ENCODE results near the gene DAAM1.
A peak's percentile ranks its signal among the peaks of the same experiment; 100 is the strongest.

The DAAM1 gene

DNA sequence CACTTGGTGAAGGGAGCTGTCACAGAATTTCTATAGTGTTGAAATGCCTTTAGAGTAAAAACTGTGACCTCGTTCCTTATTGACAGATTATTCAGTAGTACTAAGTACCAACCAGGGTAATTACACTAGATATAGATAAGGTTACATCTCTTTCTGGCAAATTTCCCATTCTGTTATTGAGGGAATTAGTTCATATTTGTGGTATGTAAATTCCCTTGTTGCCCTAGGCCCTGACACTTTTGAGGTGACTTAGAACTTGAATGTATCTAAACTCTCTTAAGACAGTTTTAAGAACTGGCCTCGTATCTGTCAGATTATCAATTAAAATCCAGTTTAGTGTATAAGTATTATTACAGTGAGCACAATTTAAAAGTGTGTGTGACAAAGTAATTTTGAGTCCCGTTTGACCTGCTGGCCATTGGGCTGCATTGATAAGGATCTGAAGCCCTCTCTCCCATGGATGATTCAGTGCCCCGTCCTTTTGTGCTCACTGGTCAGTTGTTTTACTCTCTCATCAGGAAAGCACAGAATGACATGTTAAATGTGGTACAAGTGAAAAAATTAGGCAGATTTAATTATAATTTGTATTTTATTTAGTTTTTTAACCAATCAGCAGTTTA is 153.5 kb downstream of the DAAM1 start:
- DNase-seq (ENCODE audit: low read depth): no peak

DNA sequence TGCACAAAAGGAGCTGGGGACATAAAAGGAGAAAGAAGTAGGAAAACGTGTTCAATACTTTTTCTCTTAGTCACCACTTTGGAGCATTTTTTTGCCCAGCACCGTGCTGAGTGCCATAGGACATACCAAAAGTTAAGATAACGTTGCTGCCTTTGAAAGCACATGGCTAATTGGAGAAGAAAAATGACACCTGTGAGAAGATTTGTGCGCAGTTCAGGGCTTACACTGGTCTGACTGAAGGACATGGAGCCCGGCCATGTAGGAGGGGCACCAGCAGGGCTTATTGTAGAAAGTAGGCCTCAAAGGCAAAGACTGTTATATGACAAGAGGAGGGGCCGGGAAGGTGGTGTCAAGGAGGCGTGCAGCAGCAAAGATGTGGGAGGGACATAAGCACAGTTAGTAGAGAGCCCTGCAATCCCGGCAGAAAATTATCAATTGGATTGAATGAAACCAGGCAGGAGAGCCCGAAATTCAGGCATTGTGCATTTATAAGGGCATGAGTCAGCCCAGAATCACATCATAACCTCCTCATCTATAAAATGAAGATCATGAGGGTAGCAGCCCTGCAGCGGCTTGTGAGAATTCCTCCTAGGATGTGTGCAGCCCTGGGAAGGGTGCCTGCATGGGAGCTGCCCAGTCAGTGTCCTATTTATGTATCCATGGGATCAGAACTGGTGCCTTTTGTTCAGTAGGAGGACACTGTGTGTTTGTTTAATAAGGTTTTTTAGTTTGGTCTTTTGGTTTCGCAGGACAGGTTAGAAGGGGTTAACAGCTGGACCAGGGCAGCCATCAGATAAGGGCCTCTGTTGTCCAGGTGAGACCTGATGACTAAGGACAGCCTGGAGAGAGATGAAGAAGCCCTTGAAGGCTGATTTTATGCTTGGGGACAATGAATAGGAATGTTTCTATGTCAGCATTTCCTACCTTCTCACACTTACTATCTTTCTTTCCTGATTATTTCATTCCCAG is 154.3 kb downstream of the DAAM1 start:
- DNase-seq (ENCODE audit: low read depth): peak; percentile 25

DNA sequence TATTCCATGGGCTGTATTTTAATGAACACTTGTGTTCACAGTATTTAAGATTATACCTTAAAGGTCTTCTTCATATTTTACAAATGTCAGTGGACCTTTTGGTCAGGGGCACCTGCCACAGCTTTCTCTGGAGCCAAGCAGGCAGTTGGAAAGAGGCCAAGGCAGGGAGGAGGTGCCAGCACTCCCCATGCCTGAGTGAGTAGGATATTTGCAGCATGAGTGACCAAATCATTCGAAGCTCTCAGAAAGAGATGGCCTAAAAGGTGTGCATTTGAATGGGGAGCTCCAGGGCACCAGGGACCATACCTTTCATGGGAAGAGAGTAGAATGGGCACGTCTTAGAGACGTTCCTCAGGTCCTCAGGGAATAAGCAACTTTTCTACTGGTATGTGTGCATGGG is 155.1 kb downstream of the DAAM1 start:
- no peak for DNase-seq (ENCODE audit: low read depth)

DNA sequence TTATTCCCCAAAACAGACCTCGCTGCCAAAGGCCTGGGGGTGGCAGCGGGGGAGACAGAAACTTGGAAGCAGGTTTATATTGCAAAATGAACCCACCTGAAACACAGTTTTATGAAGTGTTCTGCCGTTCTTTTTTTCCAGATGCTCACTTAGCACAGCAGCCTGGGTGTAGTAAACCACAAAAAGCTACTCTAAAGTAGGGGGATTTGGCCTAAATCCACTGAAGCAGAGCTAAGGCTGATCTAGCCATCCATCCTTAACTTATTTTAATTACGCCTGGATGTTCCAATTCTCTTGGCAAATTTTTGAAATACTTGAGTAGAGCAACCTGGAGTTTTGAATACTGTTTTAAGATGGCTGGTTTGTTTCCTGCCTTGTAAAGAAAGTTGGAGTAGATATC is 155.5 kb downstream of the DAAM1 start:
- no peak for DNase-seq (ENCODE audit: low read depth)

DNA sequence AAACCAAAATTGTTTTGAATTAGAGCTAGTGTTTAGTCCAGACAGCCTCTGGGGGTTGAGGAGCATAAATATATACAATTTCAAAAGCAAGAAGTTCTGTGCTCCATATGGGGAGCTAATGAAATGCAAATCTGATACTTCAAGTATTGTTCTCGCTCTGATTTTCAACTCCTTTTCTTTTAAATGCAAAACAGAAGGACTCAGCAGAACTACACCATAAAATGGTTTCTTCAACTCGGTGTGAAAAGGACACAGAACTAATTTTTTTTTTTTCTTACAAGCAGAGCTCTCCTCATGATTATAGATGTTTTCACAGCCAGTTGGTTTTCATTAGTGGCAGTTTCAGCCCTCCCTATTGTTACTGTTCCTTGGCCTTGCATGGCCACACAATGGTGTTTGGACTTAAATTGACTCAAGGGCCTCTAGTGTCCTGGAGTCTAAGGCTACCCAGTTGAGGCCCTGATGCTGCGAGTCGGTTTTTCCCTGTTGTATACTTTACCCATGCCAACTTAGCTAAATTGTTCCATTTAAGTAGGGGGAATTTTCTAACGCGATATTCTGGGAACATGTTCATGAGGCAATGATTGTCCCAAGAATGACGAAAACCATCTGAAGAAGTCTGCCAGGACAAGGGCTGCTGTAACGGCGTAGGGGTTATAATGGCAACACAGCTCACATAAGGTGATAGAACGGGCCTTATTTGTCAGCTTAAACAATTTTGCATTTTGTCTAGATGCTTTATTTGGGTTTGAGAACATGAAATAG is 156.4 kb downstream of the DAAM1 start:
- no peak for DNase-seq (ENCODE audit: low read depth)

DNA sequence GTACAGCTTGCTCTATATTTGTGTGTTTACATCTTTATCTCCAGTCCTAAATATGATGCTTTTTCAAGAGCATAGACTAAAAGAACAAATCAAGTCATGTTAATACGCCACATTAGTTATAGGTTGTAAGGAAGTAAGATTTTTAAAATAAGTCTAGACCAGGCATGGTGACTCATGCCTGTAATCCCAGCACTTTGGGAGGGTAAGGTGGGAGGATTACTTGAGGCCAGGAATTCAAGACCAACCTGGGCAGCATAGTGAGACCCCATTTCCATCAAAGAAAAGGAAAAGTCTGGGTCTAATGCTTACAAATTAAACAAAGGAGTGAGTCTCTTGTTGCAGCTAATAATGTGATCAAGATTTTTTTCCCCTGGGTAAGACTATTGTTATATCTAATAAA is 157.9 kb downstream of the DAAM1 start:
- DNase-seq (ENCODE audit: low read depth): no peak

DNA sequence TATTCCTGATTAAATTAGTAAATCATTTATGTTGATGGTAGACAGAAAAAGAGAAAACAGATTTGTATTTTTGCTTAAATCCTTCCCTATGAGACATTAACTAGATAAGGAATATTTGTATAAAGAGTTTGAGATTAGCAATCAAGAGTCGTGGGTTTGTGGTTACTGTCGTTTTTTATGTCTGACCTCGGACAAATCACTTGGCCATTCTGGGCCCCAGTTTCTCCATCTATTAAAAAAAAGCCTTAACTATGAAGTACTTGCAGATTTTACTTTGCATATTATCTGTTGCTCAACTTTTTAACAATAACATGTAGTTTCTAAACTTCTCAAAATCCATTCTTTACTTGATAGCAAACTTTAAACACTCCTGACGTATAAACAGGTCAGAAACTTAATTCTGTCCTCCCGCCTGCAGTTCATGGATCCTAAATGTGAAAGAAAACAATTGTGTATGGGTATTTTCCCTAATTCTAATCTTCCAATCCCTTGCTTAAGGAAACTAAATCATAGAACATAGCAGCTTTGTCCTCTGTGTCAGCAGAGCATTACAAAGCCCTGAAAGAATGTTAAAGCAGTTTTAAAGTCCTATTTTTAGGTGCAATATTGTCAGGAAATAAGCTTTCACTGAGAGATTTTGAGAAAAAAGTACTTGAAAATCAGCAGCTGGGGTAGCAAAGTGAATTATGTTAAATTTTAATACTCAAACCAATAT is 158.5 kb downstream of the DAAM1 start:
- DNase-seq (ENCODE audit: low read depth): peak; percentile 42

DNA sequence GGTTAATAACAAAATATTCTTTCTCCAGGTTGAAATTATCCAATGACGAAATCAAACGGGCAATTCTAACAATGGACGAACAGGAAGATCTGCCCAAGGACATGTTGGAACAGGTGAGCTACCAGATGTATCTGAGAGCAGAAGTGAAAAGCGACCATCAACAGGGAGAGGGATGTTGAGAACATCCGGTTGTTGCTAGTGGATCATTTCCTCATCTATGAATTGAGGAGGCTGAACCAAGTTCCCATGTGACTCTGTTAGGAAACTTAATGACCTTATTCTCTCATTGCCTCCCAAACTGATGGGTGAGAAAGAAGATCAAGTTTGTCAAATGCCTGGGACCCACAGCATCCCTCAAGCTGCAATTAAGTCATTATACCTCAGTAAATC is 159.0 kb downstream of the DAAM1 start:
- DNase-seq (ENCODE audit: low read depth): no peak

DNA sequence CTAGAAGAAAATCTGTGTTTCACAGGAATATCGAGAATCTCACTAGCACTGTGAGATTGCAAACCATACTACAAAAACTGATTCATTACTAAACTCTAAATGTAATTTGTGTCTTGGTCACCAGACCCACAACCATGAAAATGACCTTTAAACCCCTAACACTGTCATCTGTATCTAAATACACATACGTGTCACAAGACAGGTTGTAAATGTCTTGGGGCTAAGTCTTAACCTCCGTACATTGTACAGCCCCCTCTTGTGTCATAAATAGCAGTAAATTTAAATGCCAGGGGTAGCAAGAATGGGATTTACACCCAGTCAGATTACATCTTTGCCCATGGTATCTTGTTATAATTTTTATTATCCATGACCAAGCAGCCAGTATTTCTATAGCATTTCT is 159.4 kb downstream of the DAAM1 start:
- DNase-seq (ENCODE audit: low read depth): no peak

DNA sequence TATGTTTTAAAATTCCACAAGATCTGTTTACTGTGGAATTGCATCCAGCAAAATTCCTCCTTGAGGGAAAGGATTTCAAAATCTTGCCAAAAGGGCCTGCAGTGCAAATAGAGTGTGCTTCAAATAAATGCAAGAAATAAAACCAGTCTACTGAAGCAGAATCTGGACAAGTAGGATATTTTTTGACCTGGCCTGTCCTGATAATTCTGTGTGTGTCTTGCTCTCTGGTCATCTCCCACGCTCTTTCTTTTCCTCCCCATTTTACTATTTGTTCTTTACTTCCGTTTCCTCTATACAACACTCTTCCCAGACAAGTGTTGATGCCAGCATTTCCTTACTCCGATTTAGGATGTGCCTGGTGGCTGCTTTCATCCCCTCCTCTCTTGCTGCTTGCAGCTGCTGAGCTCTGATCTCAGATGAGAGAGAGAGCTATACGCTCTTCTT is 160.8 kb downstream of the DAAM1 start:
- peak; percentile 29 for DNase-seq (ENCODE audit: low read depth)

DNA sequence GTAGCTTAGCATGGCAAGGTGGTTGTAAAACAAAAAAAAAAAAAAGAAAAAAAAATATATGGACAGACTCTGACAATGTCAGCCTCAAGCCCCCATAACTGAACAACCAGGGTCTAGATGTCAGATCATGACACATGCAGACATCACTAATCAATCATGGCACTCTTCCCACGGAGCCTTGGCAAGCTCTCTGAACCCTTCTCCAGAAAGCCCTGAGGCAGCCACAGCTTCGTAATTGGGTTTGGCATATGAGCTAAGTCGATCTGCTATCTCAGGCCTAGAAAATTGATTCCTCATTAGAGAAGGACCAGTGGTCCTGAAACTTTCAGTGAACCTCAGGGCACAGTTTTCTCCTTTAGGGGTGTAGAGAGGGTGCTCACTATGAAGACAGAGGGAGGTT is 164.5 kb downstream of the DAAM1 start:
- no peak for DNase-seq (ENCODE audit: low read depth)

DNA sequence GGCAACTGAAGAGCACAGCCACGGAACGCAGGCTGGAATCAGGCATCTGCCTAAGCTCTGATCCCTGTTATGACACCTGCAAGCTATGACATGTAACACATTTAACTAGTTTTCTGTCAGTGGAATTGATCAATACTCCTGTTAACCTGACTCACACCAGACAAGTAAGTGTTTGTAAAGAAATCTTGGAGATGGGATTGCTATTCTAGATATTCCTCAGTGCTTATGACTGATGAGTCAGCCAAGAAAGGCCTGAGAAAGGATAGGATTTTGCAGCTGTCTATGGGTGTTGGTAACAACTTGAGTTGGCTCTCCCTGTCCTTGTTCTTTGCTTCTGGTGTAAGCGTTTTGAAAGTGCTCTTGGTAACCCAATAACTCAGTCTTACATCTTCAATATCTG is 166.2 kb downstream of the DAAM1 start:
- DNase-seq (ENCODE audit: low read depth): peak; percentile 67

DNA sequence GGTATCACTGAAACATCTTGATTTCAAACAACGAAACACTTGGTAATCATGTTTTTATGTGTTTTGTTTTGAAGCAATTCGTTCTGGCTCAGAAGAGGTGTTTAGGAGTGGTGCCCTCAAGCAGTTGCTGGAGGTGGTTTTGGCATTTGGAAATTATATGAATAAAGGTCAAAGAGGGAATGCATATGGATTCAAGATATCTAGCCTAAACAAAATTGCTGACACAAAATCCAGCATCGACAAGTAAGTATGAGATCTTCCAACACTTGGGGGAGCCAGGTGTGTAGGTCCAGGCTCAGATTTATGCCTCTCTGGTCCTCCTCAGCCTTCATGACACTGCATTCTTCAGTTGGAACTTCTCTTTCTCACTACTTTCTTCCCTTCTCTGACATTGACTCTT is 166.6 kb downstream of the DAAM1 start:
- DNase-seq (ENCODE audit: low read depth): no peak

DNA sequence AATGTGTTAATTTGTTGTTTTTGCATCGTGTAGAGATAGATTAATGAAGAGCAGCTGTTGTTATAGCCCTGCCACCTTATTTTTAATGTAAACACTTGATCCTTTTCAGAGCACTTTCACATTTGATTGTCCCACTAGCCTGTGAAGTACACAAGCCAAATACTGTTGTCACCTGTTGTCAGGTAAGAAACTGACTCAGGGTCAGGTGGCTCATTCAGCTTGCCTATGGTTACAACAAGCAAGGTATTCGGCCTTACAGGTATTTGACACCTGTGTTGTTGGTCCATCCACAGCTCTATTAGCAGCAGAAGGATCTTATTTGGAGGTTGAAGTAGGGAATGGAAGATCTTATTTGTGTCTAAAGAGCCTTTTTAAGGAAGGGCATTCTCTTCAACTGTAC is 167.8 kb downstream of the DAAM1 start:
- DNase-seq (ENCODE audit: low read depth): no peak

DNA sequence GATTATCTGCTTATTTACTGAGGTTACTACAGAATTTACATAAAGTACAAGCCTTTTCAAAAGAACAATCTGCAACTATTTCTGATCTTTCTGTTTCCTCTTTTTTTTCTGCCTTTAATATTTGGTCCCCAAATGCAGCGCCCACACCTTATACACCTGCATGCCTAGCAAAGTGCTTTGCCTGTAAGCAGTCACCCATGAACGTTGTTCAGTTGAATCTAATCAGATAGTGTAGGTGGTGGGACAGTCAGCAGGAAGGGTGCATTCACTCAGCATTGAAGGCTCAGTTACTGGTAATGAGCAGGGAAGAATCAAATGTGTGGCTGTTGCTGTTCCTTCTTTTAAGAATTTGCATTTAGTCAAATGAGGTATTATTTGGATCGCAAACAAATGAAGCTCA is 168.3 kb downstream of the DAAM1 start:
- DNase-seq (ENCODE audit: low read depth): no peak

DNA sequence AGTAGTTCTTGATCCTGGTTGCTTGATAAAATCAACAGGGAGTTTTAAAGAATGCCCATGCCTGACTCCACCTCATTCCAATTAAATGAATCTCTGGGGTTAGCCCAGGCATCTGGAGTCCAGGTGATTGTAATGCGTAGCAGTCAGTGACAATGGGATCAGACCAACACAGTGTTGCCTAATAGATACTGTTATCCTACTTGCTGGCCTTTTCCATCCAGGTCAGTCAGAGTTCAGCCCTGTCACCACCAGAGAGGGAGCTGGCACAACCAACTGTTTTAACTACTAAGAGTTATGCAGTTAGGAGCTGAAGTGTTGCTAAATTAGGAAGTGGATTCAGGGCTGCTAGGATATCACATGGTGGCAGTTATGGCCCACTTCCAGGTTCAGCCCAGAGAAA is 169.6 kb downstream of the DAAM1 start:
- peak; percentile 83 for DNase-seq (ENCODE audit: low read depth)

DNA sequence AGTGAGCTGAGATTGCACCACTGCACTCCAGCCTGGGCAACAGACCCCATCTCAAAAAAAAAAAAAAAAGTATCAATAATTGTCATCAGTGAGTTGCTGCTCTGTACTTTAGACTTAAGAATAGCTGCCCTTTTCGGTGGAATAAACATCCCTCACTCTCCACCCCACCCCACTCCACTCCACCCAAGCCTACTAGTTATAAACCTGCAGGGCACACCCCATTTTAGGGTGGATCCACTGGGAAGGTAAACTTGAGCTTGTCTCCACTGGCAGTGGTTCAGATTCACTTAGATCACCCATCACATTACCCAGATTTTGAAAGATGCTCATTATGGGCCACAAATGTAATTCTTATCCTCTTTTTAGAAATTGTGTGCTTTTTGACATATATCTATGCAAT is 170.3 kb downstream of the DAAM1 start:
- no peak for DNase-seq (ENCODE audit: low read depth)

DNA sequence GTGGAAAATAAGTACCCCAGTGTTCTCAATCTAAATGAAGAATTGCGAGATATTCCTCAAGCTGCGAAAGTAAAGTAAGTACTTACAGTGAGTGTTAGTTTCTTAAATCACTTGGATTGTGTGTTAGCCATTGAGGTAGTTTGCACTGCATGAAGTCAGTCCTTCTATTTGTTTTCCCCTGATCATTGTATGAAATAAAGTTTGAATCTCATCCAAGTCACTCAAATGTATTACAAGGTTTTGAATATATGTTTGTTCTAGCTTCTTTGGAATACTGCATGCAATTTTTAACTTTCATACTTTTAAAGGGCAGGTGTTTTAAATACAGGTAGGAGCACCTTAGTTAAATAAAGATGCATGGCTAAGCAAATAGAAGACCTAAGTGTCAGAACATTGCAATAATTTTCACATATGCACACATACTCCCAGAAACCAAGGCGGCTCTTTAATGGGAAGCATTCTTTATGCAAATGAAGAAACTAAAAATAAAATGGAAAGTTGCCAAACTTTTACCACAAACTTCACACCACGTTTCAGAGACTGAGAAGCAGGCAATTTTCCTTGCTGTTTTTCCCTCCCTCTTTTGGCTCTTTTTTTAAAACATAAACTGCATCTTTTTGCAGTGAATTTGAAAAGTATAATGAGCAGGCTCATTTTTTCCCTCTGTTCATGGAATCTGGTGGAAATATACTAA is 171.1 kb downstream of the DAAM1 start:
- no peak for DNase-seq (ENCODE audit: low read depth)

DNA sequence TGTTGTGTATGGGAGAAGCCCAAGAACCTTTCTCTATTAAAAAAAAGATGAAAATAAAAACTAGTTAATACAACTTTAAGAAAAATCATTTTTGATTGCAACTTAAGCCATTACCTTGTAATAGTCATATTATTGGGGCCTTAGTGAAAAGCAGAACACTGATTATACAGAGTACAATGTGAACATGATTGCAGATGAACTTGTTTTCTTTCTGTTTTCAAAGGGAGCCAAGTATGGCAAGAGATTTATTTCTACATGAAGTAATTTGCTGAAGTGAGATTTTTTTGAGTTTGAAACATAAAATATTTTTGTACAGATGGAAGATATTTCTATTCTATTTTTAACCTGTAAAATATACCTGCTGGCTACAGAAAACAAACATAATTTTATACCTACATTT is 171.8 kb downstream of the DAAM1 start:
- no peak for DNase-seq (ENCODE audit: low read depth)

DNA sequence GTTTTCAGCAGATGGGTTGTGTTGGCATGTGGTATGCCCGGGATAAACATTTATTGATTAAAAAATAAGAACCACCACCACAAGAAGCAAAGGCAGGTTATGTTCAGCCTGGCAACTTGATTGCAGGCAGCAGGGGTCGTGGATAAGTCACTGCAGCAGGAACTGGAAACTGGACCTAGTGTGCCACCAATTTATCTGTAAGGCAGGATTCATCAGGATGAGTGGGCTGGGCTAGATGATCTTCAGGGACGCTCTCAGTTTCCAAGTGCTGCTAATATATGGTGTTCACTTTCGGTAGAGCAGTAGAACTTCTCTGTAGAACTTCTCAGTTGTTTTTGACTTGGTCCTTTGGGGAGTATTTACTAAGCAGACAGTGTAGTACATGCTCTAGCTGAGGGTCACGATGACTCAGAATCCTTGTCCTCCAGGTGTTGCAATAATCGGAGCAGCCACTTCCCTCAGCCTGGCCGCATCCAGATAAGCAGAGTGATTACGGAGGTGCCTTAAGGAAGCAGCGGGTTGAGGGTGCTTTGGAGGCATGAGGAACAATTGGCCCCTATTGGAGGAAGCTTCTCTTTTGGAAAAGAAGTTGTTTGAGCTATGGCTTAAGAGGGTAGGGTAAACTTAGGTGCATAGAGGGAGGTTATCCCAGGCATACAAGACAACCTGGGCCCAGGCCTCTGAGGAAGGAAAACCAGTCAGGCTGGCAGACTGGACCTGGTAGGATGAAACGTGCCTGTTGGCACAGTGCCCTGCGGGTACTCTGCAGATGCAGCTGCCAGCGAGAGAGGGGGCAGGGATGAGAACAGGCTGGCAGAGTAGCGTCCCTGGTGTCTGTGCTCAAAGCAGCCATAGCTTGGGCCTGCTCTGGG is 172.7 kb downstream of the DAAM1 start:
- DNase-seq (ENCODE audit: low read depth): peak; percentile 47

DNA sequence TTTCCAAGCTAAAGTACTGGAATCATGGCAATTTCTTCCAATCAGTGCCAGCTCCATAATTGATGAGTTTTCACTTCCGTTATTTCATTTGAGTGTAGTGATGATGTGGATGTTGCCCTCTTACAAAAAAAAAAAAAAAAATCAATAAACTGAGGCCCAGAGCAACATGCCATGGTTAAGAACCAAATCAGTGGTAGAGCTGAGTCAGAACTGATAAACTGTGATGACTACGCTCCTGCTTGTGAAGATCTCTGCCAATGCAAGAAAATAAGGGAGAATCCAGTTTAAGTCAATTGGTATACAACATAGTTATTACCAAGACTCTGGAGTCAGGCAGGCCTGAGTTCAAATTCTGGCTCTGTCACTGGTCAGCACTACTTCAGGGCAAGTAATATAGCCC is 174.0 kb downstream of the DAAM1 start:
- peak; percentile 22 for DNase-seq (ENCODE audit: low read depth)
